A549 (cell line): ENCODE results near the gene PRKG1.

Experiments used
- BHLHE40 ChIP-seq: IDR thresholded peaks from 2 replicates; pipeline ENCODE4 v1.6.1; 2012; ENCODE audit warnings: low read depth, low read length, inconsistent platforms
- CEBPB ChIP-seq, 2 experiments: fragments of >200 bp in 1 of 2; sonication (Bioruptor Twin) in 1 of 2; formaldehyde crosslinking in 1 of 2; IDR thresholded peaks; 2 replicates each; pipeline ENCODE4 v1.6.1; 2012 to 2016
- CTCF ChIP-seq: fragments of >200 bp; sonication (Bioruptor Twin); formaldehyde crosslinking; IDR thresholded peaks from 3 replicates; pipeline ENCODE4 v1.5.1; 2016
- MYC ChIP-seq: IDR thresholded peaks from 2 replicates; pipeline ENCODE4 v1.6.1; 2012; ENCODE audit warnings: mild to moderate bottlenecking, inconsistent platforms, low read length, improper control_type of control experiment, borderline replicate concordance
- POLR2A ChIP-seq: IDR thresholded peaks from 2 replicates; pipeline ENCODE4 v1.6.1; 2012; ENCODE audit warnings: mild to moderate bottlenecking, low read length
- RCOR1 ChIP-seq: fragments of 150-350 bp; IDR thresholded peaks from 2 replicates; pipeline ENCODE4 v1.6.1; 2014; ENCODE audit warnings: antibody characterized with exemption, low read length, low read depth
- ZFP36 ChIP-seq: fragments of 450-650 bp; IDR thresholded peaks from 2 replicates; pipeline ENCODE4 v1.6.1; 2014; ENCODE audit warnings: borderline replicate concordance; ENCODE audit not compliant: partially characterized antibody

DNA sequence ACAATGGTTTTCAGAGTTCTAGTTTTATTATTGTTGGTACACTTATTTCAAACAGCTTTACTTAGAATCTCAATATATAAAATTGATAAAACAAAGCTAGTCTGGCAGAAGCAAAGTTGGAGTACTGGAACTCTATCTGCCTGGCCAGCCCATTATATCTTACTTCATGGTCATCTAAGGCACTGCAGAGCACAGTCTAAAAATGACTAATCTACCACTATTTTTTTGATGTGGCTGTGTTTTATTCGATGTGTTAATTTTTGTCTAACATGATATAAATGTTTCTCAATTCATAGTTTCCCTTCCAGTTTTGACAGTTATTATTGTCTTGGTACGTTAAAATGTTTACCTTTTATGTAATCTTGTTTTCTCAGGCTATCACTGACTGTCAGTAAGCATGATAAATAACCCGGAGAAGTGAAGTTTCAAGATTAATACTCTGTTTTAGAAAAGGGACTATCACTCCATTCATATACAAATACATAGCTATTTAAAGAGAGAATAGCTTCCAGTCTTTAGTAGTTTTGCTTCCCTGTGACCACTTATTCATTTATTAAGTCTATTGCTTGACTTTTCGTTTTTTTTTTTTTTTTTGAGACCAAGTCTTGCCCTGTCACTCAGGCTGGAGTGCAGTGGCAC is 685.7 kb downstream of the PRKG1 start:
- TF ChIP-seq POLR2A (no peak), BHLHE40 (no peak), CTCF (no peak), RCOR1 (no peak), MYC (no peak), CEBPB (IDR thresholded peaks at IDR 0.05) (no peak), ZFP36 (no peak)
